Endothelial cell of umbilical vein (primary cell): ENCODE measurements around the gene CCNDBP1.

ENCODE experiments used
- EZH2 ChIP-seq: IDR thresholded peaks from 2 replicates; pipeline ENCODE4 v1.6.1; 2012; ENCODE audit warnings: borderline replicate concordance, low read depth, mild to moderate bottlenecking, moderate library complexity, low read length, inconsistent platforms; ENCODE audit not compliant: severe bottlenecking
- FOS ChIP-seq: IDR thresholded peaks from 2 replicates; pipeline ENCODE4 v1.6.1; 2011; ENCODE audit warnings: mild to moderate bottlenecking, low read length, moderate library complexity, borderline replicate concordance; ENCODE audit not compliant: insufficient read depth
- GATA2 ChIP-seq: IDR thresholded peaks from 2 replicates; pipeline ENCODE4 v1.7.0; 2011; ENCODE audit warnings: low read depth, mild to moderate bottlenecking, moderate library complexity, mixed read lengths, low read length; ENCODE audit not compliant: insufficient read length, insufficient read depth
- JUN ChIP-seq: IDR thresholded peaks from 2 replicates; pipeline ENCODE4 v1.6.1; 2011; ENCODE audit warnings: borderline replicate concordance, low read depth; ENCODE audit not compliant: insufficient read length, insufficient read depth
- MYC ChIP-seq: IDR thresholded peaks from one replicate; pipeline ENCODE4 v1.6.1; 2011; ENCODE audit warnings: mild to moderate bottlenecking, low read depth, low read length
- POLR2A ChIP-seq: IDR thresholded peaks from 2 replicates; pipeline ENCODE4 v1.6.1; 2012; ENCODE audit warnings: low read depth, mild to moderate bottlenecking, control low read depth, low read length
- POLR2AphosphoS5 ChIP-seq: IDR thresholded peaks from 2 replicates; pipeline ENCODE4 v1.6.1; 2012; ENCODE audit warnings: low read depth, mild to moderate bottlenecking, control low read depth, low read length, moderate library complexity; ENCODE audit not compliant: insufficient read depth
- TF ChIP-seq, protein P1 (sequence below): IDR thresholded peaks from 2 replicates; pipeline ENCODE4 v1.6.1; 2011; ENCODE audit not compliant: insufficient read depth, insufficient read length
- TF ChIP-seq, protein P2 (sequence below), 2 donors: IDR thresholded peaks; 1 replicate in 1 of 2; 2 replicates in 1 of 2; pipeline ENCODE4 v1.5.1; 2011; ENCODE audit warnings: low read length in 2 of 2, mild to moderate bottlenecking in 2 of 2, moderate library complexity in 2 of 2, control low read depth in 1 of 2, inconsistent platforms in 1 of 2, low read depth in 1 of 2; ENCODE audit not compliant: insufficient read depth in 1 of 2; ENCODE audit errors: extremely low read depth in 1 of 2

DNA sequence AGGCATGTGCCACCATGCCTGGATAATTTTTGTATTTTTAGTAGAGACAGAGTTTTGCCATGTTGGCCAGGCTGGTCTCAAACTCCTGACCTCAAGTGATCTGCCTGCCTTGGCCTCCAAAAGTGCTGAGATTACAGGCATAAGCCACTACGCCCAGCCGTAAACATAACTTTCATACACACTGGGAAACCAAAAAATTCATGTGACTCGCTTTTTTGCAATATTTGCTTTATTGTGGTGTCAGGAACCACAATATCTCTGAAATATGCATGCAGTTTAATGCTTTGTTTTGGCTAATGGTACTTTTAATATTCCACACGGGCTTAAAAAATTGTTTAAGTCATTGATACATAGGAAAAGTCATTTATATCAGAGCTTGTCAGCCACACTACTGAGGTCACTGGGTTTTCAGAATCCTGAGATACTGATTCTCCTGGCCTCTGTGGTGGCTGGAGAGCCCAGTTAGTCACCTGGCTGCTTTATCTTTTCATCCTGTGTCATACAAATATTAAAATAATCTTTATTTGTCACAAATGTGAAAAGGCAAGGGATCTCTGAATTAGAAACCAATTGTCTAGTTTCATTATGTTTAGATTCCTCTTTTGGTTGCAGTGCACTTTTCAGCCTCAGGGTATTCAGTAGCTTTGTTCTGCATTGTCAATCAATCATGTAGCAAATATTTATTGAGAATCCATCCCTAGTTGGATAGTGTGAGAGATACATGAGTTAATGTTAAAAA is 41.8 kb upstream of the CCNDBP1 start:
- TF ChIP-seq, protein P1, sequence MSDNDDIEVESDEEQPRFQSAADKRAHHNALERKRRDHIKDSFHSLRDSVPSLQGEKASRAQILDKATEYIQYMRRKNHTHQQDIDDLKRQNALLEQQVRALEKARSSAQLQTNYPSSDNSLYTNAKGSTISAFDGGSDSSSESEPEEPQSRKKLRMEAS = no peak
- TF ChIP-seq, protein P2, sequence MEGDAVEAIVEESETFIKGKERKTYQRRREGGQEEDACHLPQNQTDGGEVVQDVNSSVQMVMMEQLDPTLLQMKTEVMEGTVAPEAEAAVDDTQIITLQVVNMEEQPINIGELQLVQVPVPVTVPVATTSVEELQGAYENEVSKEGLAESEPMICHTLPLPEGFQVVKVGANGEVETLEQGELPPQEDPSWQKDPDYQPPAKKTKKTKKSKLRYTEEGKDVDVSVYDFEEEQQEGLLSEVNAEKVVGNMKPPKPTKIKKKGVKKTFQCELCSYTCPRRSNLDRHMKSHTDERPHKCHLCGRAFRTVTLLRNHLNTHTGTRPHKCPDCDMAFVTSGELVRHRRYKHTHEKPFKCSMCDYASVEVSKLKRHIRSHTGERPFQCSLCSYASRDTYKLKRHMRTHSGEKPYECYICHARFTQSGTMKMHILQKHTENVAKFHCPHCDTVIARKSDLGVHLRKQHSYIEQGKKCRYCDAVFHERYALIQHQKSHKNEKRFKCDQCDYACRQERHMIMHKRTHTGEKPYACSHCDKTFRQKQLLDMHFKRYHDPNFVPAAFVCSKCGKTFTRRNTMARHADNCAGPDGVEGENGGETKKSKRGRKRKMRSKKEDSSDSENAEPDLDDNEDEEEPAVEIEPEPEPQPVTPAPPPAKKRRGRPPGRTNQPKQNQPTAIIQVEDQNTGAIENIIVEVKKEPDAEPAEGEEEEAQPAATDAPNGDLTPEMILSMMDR (IDR thresholded peaks at IDR 0.05; ENCODE audit: extremely low read depth in 1 of 2, insufficient read depth in 1 of 2, low read depth in 1 of 2, low read length in 2 of 2) = no peak
- TF ChIP-seq EZH2 = no peak
- TF ChIP-seq POLR2A = no peak
- no peak for TF ChIP-seq POLR2AphosphoS5
- TF ChIP-seq JUN = no peak
- TF ChIP-seq FOS = no peak
- TF ChIP-seq MYC = no peak
- no peak for TF ChIP-seq GATA2
